ENCODE results near the gene MYO9A.
"Not testable (repeated sequence)": the region's sequence is repeated elsewhere in the genome, so short reads cannot be mapped to it uniquely, and the experiment has no call there.

MYO9A gene

DNA sequence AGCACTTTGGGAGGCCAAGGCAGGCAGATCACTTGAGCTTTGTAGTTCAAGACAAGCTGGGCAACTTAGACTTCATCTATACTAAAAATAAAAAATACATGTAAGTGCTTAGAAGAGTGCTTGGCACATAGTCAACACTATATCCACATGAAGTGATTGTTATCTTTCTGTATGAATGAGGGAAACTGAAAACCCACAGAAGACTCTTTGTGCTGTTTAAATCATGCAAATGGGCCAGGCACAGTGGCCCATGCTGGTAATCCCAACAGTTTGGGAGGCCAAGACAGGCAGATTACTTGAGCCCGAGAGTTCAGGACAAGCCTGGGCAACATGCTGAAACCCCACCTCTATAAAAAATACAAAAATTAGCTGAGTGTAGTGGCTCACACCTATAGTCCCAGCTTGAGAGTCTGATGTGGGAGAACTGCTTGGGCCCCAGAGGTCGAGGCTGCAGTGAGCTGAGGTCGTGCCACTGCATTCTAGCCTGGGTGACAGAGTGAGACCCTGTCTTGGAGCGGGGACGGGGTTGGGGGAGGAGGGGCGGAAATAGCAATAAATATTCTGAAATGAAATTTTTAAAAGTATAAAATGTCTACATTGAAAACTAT is 177.9 kb downstream of the MYO9A start:
- no peak for DNase-seq

- DNase-seq, result no peak
Observed at GRCh38 chr15:71937650-71938311, 180.2 kb downstream of the MYO9A start.

GRCh38 chr15:71934446-71934845 is 183.5 kb downstream of the MYO9A start:
- no peak for DNase-seq

- no peak for DNase-seq
Observed at GRCh38 chr15:71932689-71933088, 185.3 kb downstream of the MYO9A start.

DNA sequence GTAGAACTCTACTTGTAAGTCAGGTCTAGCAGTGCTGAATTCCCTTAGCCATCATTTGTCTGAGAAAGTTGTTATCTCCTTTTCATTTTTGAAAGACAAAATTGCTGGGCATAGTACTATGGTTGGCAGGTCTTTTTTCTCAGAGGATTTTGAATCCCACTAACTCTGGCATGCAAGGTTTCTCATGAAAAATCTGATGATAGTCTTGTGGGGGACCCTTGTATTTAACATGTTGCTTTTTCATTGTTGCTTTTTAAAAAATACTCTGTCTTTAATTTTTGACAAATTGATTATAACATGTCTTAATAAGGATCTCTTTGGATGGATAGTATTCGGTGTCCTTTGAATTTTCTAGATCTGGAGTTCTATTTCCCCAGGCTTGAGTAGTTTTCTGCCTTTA is 186.7 kb downstream of the MYO9A start:
- no peak for DNase-seq

GRCh38 chr15:71925145-71925544 is 192.8 kb downstream of the MYO9A start:
- DNase-seq, result no peak

DNA sequence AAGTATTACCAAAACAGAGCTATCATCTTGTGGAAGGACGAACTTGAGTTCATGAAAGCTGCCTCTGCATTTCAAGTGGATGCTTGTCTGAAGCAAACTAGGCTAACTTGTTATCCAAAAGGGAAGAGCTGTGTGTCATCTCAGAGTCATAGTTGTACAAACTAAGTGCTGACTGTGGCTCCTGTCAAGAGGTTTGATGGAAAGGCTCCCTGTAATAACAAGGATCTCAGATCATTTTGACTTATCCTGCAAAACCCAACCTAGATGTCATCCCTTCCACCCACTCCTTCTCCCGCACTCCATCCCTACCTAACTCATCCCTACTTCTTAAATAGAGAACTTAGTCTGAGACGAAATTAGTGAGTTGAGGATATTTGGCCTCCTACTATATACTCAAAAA is 196.8 kb downstream of the MYO9A start:
- no peak for DNase-seq

GRCh38 chr15:71920573-71920972 is 197.4 kb downstream of the MYO9A start:
- DNase-seq, result no peak

GRCh38 chr15:71916834-71917233 is 201.1 kb downstream of the MYO9A start:
- DNase-seq, result no peak

- no peak for DNase-seq
Observed at GRCh38 chr15:71914092-71914491, 203.9 kb downstream of the MYO9A start.

DNA sequence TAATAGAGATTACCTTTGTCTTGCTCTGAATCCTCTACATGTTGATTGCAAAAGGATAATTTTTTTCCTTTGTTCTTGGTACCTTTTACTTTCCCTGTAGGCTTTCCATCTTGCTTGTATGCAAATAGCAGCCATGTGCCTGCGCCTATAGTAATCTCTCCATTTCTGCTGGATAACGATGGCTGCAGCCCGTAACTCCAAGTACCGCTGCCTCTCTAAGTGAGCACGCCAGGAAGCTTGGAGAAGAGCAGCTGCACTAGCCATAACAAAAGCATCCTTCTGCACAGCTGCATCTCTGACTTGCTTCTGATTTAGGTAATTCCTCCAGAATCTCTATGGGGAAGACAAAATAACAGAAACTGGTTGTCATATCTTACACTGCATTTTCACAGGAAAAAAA is 218.3 kb downstream of the MYO9A start:
- DNase-seq, result no peak

GRCh38 chr15:71893691-71894090 is 224.3 kb downstream of the MYO9A start:
- DNase-seq, result no peak

- no peak for DNase-seq
Observed at GRCh38 chr15:71892335-71892734, 225.6 kb downstream of the MYO9A start.

DNA sequence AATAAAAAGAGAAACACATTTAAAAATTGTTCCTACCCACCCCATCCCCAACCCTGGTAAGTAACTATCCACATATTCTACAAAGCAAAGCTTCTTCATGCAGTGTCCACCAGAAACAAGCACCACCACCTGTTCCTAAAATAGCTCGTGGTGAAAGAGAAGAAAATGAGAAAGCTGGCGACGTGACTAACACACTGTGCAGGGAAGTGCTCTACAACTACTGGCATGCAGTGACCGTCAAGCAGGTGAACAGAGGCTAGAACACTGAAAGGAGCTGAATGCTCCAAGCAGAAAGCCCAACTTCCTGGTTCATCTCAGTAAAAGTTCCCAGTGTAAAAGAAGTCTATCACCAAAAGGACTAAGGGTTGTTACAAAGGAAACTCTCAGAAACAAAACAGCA is 226.9 kb downstream of the MYO9A start:
- DNase-seq, result no peak

DNA sequence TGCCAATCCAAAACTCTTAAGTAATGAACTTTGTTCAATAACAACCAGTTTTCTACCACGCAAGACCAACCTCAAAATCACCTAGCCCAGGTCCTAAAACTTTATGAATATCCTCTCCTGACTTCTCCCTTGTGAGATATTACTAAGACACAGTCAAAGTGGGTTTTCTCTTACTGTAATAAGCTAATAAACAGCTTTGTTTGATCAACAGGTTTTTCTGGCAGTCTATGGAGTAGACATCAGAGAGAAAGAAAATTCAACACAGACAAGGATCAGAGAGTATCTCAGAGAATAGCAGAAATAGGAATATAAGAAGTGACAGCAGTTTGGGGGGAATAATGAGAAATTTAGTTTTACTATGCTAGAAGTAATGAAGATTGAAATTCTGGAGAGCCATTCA is 228.0 kb downstream of the MYO9A start:
- no peak for DNase-seq

GRCh38 chr15:71889385-71889784 is 228.6 kb downstream of the MYO9A start:
- DNase-seq, result no peak

- DNase-seq, result no peak
Observed at GRCh38 chr15:71888797-71889196, 229.2 kb downstream of the MYO9A start.

DNA sequence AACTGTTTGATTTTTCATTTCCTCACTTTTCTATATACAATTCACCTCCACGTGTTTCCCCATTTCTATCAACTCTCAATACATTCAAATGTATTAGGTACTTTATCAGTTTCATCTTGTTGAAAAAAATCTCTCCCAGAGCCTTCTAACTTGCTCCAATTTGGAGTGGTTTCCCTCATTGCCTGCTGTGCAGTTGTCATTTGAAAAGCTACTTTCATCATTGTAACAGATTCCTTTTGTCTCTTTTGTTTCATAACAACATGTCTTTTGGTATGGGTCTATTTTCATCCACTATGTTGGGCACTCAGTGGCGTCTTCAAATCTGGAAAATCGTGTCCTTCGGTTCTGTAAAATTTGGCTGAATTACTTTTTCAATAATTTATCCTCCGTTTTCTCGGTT is 232.6 kb downstream of the MYO9A start:
- no peak for DNase-seq

- no peak for DNase-seq
Observed at GRCh38 chr15:71883447-71883846, 234.5 kb downstream of the MYO9A start.

DNA sequence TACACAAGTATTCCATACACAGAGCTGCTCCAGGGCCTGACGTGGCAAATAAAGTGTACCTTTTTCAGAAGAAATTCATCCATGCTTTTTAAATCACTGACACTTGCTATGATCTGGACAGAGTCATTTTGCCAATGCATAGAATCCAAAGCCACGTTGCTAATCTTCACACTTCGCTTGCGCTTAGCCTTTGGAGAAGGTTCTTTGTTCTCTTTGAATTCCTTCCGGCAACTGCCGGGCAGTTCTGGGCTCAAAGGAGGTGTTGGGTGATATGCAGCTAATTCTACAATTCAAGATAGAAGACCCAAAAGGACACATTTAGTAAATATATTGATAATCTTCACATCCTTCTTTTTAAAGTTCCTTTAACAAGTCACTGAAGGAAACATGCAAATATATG is 237.7 kb downstream of the MYO9A start:
- DNase-seq, result no peak

DNA sequence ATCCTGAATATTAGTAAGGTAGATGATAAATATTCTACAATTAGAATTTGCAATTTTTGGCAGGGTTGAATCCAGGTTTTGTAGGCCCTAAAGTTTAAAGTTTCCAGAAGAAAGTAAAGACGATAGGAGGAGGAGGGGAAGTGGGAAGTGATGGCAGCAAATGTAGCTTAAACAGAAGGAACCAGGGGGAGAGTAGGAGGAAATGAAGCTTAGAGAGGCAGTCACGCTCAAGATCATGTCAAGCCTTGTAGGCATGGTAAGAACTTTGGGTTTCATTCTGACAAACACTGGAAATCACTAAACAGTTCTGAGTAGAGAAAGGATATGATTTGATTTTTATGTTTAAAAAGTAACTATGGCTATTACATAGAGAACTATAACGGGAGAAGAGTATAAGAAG is 243.7 kb downstream of the MYO9A start:
- DNase-seq, result no peak

DNA sequence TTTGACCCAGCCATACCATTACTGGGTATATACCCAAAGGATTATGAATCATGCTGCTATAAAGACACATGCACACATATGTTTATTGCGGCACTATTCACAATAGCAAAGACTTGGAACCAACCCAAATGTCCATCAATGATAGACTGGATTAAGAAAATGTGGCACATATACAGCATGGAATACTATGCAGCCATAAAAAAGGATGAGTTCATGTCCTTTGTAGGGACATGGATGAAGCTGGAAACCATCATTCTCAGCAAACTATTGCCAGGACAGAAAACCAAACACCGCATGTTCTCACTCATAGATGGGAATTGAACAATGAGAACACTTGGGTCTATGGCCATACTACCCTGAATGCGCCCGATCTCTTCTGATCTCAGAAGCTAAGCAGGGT is 259.7 kb downstream of the MYO9A start:
- not testable (repeated sequence) for DNase-seq

DNA sequence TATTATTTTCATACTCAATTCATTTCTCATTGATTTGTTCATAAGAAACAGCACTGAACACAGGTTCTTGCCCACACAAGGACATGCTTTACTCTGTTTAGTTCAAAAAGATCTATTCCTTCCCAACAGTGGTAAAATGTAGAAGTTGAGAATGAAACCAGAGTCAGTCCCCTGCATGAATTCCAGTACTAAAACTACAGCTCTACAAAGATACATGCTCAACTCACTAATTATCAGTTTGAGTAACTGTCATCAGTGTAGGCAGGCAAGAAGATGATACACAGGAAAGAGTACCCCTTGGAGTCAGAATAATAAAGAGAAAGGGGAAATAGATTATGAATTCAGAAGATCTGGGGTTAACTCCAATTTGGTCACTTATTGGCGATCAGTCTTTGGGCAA is 264.4 kb downstream of the MYO9A start:
- no peak for DNase-seq

- no peak for DNase-seq
Observed at GRCh38 chr15:71844916-71845315, 273.0 kb downstream of the MYO9A start.

DNA sequence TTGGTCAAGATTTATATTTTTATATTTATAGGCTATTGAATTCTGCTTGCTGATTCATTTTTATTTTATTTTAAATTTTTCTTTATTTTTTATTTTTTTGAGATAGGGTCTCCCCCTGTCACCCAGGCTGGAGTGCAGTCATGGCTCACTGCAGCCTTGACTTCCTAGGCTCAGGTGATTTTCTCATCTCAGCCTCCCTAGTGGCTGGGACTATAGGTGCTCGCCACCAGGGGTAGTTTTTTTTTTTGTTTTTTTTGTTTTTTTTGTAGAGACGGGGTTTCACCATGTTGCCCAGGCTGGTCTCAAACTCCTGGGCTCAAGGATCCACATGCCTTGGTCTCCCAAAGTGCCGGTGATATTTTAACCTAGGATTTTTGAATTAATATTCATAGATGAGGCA is 276.4 kb downstream of the MYO9A start:
- DNase-seq, result no peak

Measured in right hindlimb (tissue), 1 donor.